Measurements from ENCODE around the gene NAA30. TPM values are rescaled to one million over a fixed set of nuclear protein-coding genes. Genes with fewer than 3 reads are reported as not detected.

The NAA30 gene
- total RNA-seq, 1 experiment from 2014 or later = 17.8 TPM

- TF ChIP-seq IRF1 (CRISPR knock-in tag; IDR thresholded peaks at IDR 0.05) = no peak
- no peak for TF ChIP-seq CBFB (CRISPR knock-in tag; IDR thresholded peaks at IDR 0.05; ENCODE audit: low read depth)
- TF ChIP-seq ZNF138 (CRISPR knock-in tag; conservative IDR thresholded peaks at IDR 0.05) = no peak
- no peak for TF ChIP-seq GABPB1 (CRISPR knock-in tag; IDR thresholded peaks at IDR 0.05)
Measured at GRCh38 chr14:57405562-57405961, 15.2 kb downstream of the NAA30 start (continued).

- POLR2A ChIA-PET = no interaction called here
- ATAC-seq = no peak
- no peaks in the 10 kb centered on the region for H3K27me3 Mint-ChIP-seq (ENCODE audit: low read depth)
- H3K4me1 Mint-ChIP-seq = no peaks in the 10 kb centered on the region
- TF ChIP-seq AFF4 (CRISPR knock-in tag; IDR thresholded peaks at IDR 0.05; ENCODE audit: borderline replicate concordance) (no peak), IRF2 (CRISPR knock-in tag; IDR thresholded peaks at IDR 0.05; ENCODE audit: borderline replicate concordance, low read depth) (no peak), ELF4 (CRISPR knock-in tag; IDR thresholded peaks at IDR 0.05; ENCODE audit: low read depth) (no peak), ZNF219 (CRISPR knock-in tag; IDR thresholded peaks at IDR 0.05; ENCODE audit: borderline replicate concordance) (no peak), ZNF416 (CRISPR knock-in tag; IDR thresholded peaks at IDR 0.05) (no peak)
- CTCF ChIA-PET = no interaction called here
- peaks cover 8% of the 10 kb centered on the region for H3K36me3 Mint-ChIP-seq
- H3K4me3 Mint-ChIP-seq = no peak overlapping the region
- H3K9me3 Mint-ChIP-seq = no peaks in the 10 kb centered on the region
- H3K27ac Mint-ChIP-seq = peak overlapping the region; percentile 27; the same call in 1 of the 2 replicates
- DNase-seq (ENCODE audit: low spot score) = no peak
Measured at GRCh38 chr14:57408037-57408436, 17.7 kb downstream of the NAA30 start.

- no peak overlapping the region for H3K4me3 Mint-ChIP-seq
- ATAC-seq (no peak), DNase-seq (ENCODE audit: low spot score) (no peak)
- POLR2A ChIA-PET = no interaction called here
- CTCF ChIA-PET = no interaction called here
- H3K4me1 Mint-ChIP-seq = no peaks in the 10 kb centered on the region
- H3K9me3 Mint-ChIP-seq = no peaks in the 10 kb centered on the region
- peaks cover 8% of the 10 kb centered on the region for H3K36me3 Mint-ChIP-seq
- no peak overlapping the region for H3K27ac Mint-ChIP-seq
- no peak for TF ChIP-seq ZBTB43 (CRISPR knock-in tag; IDR thresholded peaks at IDR 0.05)
- no peak for TF ChIP-seq SP1 (CRISPR knock-in tag; conservative IDR thresholded peaks at IDR 0.05)
- TF ChIP-seq SMAD3 (CRISPR knock-in tag; IDR thresholded peaks at IDR 0.05; ENCODE audit: borderline replicate concordance) = no peak
- no peak for TF ChIP-seq HMGA2 (CRISPR knock-in tag; IDR thresholded peaks at IDR 0.05)
- no peak for TF ChIP-seq RELA (CRISPR knock-in tag; IDR thresholded peaks at IDR 0.05; ENCODE audit: borderline replicate concordance)
- no peak for TF ChIP-seq ESRRA (CRISPR knock-in tag; IDR thresholded peaks at IDR 0.05; ENCODE audit: borderline replicate concordance)
- no peak for TF ChIP-seq CREM (CRISPR knock-in tag; IDR thresholded peaks at IDR 0.05)
- no peak for TF ChIP-seq ATF1 (CRISPR knock-in tag; IDR thresholded peaks at IDR 0.05)
- no peak for TF ChIP-seq ETV6 (CRISPR knock-in tag; IDR thresholded peaks at IDR 0.05)
- TF ChIP-seq FOXK1 (CRISPR knock-in tag; IDR thresholded peaks at IDR 0.05) = no peak
- no peak for TF ChIP-seq ZNF232 (CRISPR knock-in tag; IDR thresholded peaks at IDR 0.05)
- TF ChIP-seq FOXP4 (CRISPR knock-in tag; IDR thresholded peaks at IDR 0.05) = no peak
- TF ChIP-seq CBFB (CRISPR knock-in tag; IDR thresholded peaks at IDR 0.05; ENCODE audit: low read depth) = no peak
- no peak for TF ChIP-seq FOXJ3 (CRISPR knock-in tag; IDR thresholded peaks at IDR 0.05; ENCODE audit: borderline replicate concordance)
- TF ChIP-seq TP53 (CRISPR knock-in tag; IDR thresholded peaks at IDR 0.05) = no peak
- no peak for TF ChIP-seq IRF2 (CRISPR knock-in tag; IDR thresholded peaks at IDR 0.05; ENCODE audit: borderline replicate concordance, low read depth)
- TF ChIP-seq MXD4 (CRISPR knock-in tag; IDR thresholded peaks at IDR 0.05; ENCODE audit: borderline replicate concordance) = no peak
- TF ChIP-seq OVOL2 (CRISPR knock-in tag; IDR thresholded peaks at IDR 0.05; ENCODE audit: borderline replicate concordance) = no peak
- no peak for TF ChIP-seq NFE2L1 (CRISPR knock-in tag; IDR thresholded peaks at IDR 0.05)
- no peak for TF ChIP-seq HMGXB4 (CRISPR knock-in tag; IDR thresholded peaks at IDR 0.05)
- no peaks in the 10 kb centered on the region for H3K27me3 Mint-ChIP-seq (ENCODE audit: low read depth)
Measured at GRCh38 chr14:57408634-57409033, 18.2 kb downstream of the NAA30 start.
